HG03457 (cell line): Measurements from ENCODE around the gene PALD1.
"Not testable (repeated sequence)": the region's sequence is repeated elsewhere in the genome, so short reads cannot be mapped to it uniquely, and the experiment has no call there.

Experiments
- ATAC-seq: cut with Tn5 transposase; IDR thresholded peaks from one replicate; pipeline ENCODE4 v1.9.1; 2021; ENCODE audit warnings: moderate number of reproducible peaks; ENCODE audit not compliant: unreplicated experiment

The PALD1 gene

GRCh38 chr10:70481831-70482530 is 3.4 kb downstream of the PALD1 start:
- no peak for ATAC-seq

DNA sequence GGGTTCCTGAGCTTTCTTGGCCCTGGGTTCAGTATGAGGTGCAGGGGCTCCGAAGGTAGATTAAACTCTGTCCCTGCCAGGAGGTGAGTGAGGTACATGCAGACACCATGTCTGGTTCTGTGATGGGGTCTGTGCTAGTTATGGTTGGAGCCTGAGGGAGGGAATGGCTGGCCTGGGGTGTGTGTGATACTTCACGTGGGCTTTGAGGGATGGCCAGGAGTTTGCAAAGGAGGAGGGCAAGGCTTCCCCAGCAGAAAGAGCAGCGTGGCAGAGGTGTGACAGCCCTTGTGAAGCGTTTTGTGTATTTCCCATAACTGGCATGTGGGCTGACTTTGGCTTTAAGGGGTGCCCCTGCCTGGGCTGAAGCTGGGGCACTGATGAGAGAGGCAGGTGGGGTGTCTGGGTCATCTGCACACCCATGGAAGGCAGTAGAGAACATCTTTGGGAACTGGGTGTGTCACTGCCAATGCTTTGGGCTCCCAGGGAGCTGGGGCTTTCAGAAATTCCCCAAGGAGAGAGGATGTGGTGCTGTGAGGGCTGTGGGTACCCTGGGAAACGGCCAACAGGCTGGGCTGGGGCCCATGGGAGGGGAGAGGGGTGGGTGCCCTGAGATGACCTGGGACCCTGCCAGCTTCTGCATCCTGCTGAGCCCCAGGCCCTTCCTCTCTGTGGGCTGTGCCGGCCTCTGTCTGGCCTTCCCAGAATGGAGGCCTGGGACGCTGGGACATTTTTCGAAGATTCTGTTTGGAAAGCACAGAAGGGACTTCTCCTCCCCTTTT is 4.6 kb downstream of the PALD1 start:
- ATAC-seq: no peak

DNA sequence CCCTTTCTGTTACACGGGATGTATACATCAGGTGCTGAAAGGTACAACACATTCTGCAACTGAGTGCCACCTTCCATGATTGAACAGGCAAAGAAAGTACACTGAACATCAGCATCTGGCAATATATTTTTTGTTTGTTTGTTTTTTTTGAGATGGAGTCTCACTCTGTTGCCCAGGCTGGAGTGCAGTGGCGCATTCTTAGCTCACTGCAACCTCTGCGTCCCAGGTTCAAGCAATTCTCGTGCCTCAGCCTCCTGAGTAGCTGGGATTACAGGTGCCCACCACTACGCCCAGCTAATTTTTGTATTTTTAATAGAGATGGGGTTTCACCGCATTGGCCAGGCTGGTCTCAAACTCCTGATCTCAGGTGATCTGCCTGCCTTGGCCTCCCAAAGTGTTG is 5.3 kb downstream of the PALD1 start:
- not testable (repeated sequence) for ATAC-seq

GRCh38 chr10:70487824-70488223 is 9.3 kb downstream of the PALD1 start:
- no peak for ATAC-seq

DNA sequence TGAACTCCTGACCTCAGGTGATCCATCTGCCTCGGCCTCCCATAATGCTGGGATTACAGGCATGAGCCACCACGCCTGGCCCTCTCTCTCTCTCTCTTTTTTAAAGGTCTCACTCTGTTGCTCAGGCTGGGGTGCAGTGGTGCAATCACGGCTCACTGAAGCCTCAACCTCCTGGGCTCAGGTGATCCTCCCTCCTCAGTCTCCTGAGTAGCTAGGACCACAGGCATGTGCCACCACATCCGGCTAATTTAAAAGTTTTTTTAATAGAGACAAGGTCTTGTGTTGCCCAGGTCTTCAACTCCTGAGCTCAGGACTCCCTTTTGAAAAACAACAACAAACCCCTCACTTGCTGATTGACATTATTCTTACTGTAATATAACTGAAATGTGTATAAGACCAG is 11.6 kb downstream of the PALD1 start:
- no peak for ATAC-seq

- no peak for ATAC-seq
Observed at GRCh38 chr10:70491614-70492013, 13.0 kb downstream of the PALD1 start.

GRCh38 chr10:70492786-70493659 is 14.5 kb downstream of the PALD1 start:
- no peak for ATAC-seq

- ATAC-seq: no peak
Observed at GRCh38 chr10:70493660-70494234, 15.2 kb downstream of the PALD1 start.

DNA sequence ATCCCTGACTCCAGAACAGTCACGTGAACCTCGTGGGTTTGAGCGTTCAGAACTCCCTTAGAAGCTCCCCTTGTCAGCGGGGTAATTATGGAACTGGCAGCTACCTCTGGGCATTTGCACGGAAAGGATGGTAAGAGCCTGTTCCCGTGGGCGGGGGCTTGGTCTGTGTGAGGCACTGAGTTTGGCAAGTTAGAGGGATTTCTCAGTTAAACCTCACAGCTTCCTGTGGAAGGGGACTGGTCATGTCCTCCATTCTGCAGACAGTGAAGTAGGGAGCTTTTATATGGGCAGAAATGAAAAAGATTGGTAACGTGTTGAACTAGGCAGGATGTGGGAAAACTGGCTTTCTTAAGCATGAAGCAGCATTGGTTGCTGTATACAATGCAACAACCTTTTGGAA is 16.0 kb downstream of the PALD1 start:
- no peak for ATAC-seq

- no peak for ATAC-seq
Observed at GRCh38 chr10:70494966-70495365, 16.4 kb downstream of the PALD1 start.

- ATAC-seq: no peak
Observed at GRCh38 chr10:70495691-70496261, 17.2 kb downstream of the PALD1 start.

DNA sequence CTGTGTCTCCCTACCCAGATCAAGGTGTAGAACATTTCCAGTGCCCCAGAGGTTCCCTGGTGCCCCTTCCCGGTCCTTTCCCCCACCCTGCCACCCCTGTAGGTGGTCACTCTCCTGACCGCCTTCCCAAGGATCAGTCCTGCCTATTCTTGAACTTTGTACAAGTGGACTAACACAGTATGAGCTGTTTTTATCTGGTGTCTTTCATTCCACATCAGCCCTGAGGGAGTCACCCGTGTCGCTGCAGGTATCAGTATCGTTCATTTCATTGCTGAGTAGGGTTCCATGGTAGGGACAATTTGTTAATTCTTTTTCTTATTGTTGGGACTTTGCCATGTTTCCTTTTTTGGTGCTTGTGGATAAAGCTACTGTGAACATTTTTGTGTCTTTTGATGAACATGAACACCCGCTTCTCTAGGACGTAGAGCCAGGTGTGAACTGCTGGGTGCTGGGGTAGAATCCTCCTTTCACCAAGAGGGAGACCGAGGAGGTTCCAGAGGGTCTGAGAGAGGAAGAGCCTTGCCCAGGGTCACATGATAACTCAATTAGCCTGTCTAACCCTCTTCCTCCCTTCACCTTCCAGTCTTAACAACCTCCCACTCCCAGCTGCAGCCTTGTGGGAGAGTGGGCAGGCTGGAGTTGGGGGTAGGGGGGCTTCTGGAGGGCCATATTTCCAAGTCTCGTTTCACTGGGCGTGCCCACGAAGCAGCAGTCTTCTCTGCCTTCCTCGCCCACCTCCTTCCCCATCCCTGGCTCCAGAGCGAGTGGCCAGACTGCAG is 18.0 kb downstream of the PALD1 start:
- ATAC-seq: no peak

DNA sequence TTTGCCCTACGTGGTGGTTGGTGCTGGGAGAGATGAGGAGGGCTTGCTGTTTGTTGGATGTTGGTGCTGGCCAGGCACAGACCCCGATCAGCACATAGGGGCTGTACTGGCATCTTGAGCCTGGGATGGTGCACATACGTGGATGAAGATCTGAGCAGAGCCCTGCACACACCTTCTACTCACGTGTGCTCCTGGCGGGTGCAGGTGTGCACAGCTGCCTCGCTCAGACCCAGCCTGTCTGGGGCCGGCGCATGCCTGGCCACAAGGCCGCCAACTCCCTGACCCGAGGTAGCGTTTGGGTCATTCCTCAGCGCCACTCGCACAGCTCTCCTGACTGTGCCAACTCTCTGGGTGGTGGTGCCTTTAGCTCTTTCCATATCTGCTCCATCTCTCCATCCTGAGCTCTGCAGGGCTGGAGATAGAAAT is 18.6 kb downstream of the PALD1 start:
- ATAC-seq: no peak

DNA sequence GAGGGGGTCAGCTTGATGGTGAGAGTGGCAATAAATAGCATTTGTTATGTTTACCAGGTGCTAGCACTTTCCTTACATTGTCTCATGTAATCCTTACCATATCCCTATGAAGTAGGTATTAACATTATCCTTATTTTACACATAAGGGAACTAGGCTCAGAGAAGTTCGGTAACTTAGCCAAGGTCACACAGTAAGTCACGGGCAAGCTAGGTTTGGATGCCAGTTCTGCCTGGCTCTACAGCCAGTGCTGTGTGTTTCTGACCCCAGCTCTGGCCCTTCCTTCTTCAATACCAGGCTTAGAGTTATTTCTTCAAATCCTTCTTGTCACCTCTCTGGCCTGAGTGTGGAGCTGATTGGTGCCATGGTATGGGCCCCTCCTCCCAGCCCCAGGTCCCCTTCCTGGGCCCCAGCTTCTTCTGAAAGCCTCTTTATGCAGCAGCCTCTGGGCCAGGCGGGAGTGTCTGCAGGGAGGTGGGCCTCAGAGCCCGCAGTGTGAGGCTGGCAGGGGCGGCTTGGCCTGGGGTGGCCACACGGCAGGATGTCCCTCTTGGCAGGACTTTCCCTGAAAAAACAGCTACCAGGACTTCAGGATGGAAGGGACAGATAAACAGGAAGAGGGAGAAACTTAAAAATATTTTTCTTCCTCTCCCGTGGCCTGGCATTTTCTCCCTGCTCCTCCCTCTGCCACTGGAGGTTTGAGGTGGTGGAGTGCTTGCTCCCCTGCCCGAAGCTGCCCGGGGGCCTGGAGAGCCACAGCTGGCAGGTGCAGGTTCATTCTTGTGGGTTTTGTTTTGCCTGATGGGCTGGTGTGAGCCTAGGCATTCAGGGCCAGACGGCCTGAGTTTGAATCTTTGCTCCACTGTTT is 20.6 kb downstream of the PALD1 start:
- ATAC-seq: no peak

DNA sequence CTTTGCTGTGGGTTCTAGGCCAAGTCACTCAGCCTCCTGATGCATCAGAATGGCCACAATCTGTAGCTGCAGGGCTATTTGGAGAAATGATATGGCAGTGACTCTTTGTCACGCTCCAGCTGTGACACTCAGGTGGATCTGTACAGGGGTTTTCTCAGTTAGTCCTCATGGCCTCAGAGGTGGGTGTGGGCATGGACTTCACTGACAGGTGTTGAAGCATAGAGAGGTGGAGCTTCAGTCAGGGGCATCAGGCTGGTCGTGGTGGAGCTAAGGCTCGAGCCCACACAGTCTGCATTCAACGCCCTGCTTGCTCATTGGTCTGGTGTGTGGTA is 21.2 kb downstream of the PALD1 start:
- ATAC-seq: no peak

- no peak for ATAC-seq
Observed at GRCh38 chr10:70500368-70500767, 21.8 kb downstream of the PALD1 start.

DNA sequence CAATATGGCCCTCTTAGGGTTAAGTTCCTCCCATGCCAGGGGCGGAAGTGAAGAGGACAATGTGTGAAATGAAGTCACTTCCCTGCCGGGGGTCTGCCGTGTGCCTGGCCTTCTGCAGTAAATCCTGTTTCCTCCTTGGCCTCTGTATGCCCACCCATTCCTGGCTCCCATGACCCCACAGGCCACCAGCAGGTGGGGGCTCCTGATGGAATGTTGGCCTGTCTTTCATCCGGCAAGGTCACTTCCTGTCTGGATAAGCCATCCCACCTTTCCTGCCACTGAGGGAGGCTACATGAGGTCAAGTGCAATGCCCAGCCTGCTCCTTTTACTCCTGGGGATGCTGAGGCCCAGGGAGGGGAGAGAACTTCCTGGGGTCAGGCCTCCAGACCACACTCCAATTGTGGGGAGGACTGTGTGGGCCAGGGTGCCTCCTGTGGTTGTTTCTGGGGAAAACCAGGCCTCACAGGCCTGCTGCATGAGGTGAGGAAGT is 22.3 kb downstream of the PALD1 start:
- ATAC-seq: no peak

GRCh38 chr10:70502406-70502805 is 23.8 kb downstream of the PALD1 start:
- ATAC-seq: no peak

GRCh38 chr10:70503776-70504175 is 25.2 kb downstream of the PALD1 start:
- no peak for ATAC-seq
